Measurements from ENCODE around the gene NCOR1.
"Not testable (repeated sequence)": the region's sequence is repeated elsewhere in the genome, so short reads cannot be mapped to it uniquely, and the experiment has no call there.

The NCOR1 gene

DNA sequence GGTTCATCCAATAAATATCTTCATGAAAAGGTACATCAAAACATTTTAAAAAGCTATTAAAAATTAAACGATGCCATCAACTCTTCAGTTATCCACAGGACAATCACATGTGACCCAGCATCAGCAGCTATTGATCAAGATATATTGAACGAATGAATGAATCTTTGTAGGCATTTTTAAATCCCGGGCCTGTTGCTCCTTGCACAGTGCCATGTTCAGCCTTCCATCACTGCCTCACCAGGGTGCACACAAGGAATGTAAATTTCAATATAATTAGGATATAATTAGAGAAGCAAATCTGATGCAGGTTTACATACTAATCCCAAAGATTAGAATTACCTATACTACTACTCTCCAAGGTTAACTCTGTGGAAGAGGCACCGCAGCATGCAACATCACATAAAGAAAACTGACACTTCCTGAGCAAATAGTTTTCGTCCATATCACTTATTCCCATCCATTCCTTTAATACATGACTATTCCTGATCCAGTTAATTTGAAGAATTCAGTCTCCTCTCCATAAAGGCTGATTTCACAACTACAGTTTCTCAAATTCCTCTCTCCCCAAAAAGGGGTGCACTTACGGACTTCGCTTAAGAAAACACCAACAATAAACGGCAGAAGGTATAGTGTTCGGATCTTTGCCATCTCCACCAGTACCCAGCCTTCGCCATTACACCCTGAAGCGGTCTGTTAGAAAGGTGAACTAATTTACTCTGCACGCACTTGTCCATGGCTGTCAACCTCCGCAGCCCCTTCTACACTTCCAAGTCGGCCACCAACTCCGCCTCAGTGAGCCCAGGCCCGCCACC is 938 bp downstream of the NCOR1 start:
- DNase-seq (ENCODE audit: low spot score), result no peak

DNA sequence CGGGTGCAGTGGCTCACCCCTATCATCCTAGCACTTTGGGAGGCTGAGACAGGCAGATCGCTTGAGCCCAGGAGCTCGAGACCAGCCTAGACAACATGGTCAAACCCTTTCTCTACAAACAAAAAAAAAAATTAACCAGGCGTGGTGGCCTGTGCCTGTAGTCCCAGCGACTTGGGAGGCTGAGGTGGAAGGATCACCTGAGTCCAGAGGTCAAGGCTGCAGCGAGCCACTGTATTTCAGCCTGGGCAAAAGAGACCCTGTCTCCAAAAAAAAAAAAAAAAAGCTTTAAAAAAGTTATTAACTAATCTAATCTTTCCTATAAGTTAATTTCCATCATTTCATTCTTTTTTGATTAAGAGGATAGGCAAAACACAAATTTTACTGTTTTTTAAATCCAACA is 2.5 kb downstream of the NCOR1 start:
- DNase-seq (ENCODE audit: low spot score), result no peak

DNA sequence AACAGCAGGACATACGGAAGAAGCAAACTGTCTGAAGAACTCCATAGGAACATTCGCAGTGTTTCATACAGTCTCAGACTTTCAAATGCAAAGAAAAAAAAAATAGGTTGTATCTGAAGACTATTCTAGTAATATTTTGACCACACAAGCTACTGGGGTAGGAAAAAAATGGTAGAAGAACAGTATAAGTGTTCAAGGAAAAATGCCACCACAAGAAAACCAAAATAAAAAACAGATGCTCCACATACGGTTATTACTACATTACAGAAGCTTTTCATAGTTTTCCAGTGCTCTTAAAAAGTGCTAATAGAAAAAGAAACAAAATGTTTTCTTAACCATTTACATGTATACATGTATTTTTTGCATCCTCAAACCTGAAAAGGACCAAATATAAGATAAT is 3.7 kb downstream of the NCOR1 start:
- no peak for DNase-seq (ENCODE audit: low spot score)

DNA sequence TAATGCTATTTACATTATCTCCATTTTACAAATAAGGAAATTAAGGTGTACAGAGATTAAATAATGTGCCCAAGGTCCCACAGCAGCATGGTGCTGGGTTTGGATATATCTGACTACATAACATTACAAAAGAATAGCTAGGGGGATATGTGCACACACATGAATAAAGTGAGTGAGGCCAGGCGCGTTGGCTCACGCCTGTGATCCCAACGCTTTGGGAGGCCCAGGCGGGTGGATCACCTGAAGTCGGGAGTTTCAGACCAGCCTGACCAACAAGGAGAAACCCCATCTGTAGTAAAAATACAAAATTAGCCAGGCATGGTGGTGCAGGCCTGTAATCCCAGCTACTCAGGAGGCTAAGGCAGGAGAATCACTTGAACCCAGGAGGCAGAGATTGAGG is 10.6 kb downstream of the NCOR1 start:
- DNase-seq (ENCODE audit: low spot score), result not testable (repeated sequence)

DNA sequence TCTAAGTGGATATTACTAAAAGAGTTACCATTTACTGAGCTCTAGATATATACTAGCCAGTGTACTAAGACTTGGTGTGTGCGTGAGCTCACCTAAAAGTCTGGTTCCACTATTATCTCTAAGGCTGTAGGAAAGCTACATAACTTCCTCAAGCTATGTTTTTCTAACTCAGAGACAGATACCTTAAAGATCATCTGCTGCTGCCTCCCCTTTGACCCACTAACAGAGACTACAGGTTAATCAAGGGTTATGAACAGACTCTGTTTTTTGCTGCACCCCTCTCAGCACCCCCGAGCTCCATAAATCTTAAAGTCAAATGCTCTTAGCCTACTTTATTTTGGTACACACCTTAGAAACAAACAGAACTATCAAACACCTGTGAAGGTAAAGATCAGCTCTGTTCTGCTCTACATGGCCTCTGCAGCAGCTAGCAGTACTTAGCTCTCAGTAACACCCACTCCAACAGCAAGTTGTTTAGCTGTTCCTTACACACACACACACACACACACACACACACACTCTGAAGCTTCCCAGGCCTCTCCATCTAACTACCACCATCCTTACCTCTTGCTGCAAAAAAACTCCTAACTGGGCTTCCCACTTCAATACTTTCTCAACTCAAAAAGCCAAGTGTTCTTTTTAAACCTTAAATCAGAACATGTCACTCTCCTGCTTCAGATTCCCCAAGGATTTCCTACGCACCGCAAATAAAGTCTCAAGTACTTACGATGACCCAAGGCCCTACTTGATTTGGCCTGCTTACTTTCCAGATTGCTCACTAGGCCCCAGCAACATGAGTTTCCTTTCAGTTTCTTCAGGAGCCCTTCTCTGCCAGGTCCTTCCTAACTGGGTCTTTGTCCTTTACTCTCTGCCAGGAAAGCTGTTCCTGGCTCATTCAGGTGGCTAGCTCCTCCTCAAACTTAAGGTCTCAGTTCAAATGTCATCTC is 12.5 kb downstream of the NCOR1 start:
- not testable (repeated sequence) for DNase-seq (ENCODE audit: low spot score)

DNA sequence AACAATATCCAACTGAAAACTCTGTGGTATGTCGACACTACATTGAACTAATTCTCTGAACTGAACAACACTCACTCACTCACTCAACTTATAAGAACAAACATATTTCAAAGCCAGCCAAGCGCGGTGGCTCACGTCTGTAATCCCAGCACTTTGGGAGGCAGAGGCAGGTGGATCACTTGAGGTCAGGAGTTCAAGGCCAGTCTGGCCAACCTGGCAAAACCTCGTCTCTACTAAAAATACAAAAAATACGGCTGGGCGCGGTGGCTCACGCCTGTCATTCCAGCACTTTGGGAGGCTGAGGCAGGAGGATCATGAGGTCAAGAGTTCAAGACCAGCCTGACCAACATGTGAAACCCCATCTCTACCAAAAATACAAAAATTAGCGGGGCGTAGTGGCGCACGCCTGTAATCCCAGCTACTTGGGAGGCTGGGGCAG is 13.6 kb downstream of the NCOR1 start:
- DNase-seq (ENCODE audit: low spot score), result not testable (repeated sequence)

DNA sequence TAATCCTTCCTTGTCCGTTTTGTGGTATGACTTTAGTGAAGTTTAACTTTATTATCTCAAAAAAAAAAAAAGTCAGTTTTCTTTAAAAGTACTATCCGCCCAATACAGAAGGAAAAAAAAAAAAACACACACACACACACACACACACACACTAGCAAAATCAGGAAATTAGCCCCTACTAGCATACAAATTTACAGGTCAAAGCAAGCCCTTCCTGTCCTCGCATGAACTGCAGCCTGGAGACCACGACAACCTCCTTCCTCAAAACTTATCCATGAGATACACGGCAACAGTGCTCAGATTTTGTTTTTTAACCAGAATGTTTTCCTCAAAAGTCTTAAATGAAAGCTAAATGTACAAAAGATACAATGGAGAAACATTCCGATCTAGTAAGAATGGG is 16.2 kb downstream of the NCOR1 start:
- no peak for DNase-seq (ENCODE audit: low spot score)

DNA sequence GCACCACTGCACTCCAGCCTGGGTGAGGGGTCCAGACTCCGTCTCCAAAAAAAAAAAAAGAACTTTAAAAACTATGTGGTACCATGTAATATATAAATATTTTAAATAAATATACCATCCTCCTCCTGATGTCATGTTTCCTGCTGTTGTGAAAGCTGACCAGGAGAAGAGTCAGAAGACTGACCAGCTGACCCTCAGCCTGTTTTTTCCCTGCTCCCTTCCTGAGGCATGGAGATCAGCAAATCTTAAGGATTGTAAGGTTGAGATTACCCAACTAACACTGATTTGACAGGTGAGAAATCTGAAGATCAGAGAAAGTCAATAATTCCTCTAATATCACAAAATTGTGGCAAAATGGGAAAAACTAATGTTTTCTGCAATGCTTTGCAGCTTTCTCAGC is 18.1 kb downstream of the NCOR1 start:
- no peak for DNase-seq (ENCODE audit: low spot score)

DNA sequence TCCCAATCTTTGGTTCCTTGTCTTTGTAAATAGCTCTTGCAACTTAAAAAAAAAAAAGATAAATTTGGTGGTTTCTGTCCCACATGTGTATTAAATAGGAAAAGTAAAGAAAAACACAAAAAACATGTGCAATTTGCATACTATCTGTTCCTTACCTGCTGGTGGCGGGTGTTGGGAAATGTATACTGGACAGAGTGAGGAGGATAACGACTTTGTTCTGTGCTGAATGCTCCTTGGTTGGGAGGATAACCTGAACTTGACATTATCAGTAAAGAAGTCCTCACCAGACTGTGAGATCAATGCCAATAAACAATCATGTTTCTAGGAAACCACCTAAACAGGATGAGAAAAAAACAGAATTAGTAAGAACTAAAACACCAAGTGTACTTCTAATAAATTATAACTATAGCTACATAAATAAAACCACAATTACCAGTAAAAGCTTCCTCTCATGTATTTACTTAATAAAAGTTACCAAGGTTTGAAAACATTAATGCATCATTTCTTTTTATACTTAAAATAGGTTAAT is 21.0 kb downstream of the NCOR1 start:
- not testable (repeated sequence) for DNase-seq (ENCODE audit: low spot score)

DNA sequence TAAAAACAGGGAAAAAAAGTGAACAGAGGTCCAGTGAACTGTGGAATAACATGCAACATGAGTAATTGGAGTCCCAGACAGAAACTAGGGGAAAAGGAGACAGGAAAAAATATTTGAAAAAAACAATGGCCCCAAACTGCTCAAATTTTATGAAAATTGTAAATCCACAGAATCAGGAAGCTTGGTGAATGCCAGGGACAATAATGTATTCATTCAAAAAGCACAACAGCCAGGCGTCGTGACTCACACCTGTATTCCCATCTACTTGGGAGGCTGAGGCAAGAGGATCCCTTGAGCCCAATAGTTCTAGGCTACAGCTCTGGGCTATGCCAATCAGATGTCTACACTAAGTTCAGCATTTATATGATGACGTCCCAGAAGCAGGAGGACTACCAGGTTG is 23.7 kb downstream of the NCOR1 start:
- no peak for DNase-seq (ENCODE audit: low spot score)

DNA sequence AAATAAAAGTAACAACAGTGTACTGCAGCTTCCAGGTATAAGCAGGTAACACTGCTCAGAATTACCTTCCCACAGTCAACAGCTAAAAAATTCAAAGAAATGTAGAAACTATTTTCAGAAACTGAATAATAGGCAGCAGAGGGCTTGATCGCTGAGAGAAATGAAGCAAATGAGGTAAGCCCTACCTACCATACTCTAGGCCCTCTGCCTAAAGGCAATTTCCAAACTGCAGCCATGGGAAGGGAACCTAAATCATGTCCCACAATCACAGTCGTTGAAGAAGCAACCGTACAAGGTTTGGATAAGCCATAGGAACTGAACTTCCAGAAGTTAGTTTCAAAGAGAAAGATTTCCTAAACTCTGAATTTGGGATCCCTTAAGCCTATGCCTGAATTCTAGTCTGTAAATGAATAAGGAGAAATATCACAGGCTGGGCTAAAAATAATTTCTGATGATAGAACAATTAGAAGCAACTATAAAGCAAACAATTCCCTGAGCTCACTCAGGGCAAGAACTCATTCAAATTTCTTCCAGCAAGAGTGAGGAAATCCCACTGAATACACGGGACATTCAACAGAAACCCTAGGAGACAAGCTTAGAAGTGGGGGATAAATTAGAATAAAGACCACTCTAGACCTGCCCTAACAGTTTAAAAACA is 24.5 kb downstream of the NCOR1 start:
- DNase-seq (ENCODE audit: low spot score), result no peak

DNA sequence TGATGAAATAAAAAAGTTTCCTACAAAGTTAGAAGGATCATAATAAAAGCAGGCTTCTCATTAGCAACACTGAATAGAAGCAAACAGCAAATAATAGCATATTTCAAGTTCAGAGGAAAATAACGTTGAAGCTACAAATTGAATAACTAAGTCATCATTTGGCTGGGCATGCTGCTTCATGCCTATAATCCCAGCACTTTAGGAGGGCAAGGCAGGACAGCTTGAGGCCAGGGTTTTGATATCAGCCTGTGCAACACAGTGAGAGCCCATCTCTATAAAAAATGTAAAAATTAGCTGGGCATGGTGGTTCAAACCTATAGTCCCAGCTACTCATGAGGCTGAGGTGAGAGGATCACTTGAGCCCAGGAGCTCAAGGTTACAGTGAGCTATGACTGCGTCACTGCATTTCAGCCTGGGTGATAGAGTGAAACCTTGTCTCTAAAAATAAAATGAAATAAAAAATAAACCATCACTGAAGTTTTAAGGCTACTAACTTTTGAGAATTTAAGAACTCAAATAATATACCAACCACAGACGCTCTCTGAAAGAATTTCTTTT is 25.5 kb downstream of the NCOR1 start:
- no peak for DNase-seq (ENCODE audit: low spot score)

DNA sequence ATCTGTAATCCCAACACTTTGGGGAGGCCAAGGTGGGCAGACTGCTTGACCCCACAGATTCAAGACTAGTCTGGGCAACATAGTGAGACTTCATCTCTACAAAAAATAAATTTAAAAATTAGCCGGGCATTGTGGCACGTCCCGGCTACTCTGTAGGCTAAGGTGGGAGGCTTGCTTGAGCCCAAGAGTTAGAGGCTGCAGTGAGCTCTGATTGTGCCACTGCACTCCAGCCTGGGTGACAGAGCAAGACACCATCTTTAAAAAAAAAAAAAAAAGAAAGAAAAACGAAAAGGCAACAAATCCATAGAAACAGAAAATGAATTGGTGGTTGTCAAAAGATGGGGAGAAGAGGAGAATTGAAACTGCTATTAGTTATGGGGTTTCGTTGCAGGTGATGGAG is 27.7 kb downstream of the NCOR1 start:
- no peak for DNase-seq (ENCODE audit: low spot score)

DNA sequence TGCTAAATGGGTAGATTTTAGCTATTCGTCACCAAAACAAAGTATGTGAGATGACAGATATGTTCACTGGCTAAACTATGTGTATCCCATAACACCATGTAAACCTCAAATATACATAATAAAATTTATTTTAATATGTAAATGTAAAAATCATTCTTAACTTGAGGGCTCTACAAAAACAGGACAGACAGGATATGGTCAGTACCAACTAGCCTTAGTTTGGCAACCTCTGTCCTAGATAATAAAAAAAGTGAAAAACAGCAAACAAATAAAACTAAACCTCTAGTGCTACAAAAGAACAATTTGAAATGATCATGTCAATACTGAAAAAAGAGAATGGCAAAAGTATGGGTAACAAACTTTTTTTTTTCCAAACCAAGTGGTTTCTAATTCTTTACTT is 33.8 kb downstream of the NCOR1 start:
- no peak for DNase-seq (ENCODE audit: low spot score)

DNA sequence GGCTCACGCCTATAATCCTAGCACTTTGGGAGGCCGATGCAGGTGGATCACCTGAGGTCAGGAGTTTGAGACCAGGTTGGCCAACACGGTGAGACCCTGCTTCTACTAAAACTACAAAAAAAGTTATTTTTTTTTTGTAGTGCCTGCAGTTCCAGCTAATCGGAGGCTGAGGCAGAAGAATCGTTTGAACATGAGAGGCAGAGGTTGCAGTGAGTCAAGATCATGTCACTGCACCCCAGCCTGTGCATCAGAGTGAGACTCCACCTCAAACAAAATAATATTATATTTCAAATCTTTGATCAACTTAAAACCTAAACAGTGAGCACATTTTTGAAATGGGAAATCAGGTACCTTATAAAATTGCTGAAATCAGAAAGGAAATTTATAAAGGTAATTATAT is 36.5 kb downstream of the NCOR1 start:
- DNase-seq (ENCODE audit: low spot score), result no peak

DNA sequence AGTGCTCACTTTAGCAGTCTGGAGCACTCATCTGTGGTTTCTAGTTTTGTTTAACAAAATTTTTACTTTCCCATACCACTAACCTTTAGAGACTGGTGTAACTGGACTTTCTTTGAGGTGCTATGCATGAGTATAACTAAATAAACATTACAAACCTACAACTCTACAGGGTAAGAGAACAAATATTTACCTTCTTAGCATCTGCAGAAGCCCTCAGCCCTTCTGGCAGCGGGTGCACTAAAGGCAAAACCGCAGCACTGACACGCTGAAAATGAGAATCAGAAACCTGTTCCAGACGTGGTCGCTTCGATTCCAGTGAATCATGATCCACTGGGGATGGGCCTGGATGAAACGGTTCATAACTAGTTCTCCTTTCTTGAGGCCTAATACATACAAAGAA is 43.7 kb downstream of the NCOR1 start:
- no peak for DNase-seq (ENCODE audit: low spot score)

DNA sequence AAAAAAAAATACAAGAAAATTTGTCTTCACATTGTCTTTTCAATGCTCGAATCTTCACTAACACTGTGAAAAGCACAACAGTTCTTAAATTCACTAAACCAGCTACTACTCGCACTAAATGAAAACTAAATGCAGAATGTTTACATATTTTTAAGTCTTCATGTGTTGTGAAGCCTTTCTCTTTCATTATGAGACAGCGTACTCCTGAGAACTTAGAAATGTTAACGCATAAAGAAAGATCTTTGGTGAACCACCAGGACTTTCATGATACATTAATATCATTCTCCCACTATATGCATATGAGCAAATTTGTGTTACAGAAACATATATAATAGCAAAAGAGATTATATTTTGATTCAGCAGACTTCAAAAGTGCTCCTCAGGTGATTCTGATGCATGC is 48.6 kb downstream of the NCOR1 start:
- DNase-seq (ENCODE audit: low spot score), result not testable (repeated sequence)

DNA sequence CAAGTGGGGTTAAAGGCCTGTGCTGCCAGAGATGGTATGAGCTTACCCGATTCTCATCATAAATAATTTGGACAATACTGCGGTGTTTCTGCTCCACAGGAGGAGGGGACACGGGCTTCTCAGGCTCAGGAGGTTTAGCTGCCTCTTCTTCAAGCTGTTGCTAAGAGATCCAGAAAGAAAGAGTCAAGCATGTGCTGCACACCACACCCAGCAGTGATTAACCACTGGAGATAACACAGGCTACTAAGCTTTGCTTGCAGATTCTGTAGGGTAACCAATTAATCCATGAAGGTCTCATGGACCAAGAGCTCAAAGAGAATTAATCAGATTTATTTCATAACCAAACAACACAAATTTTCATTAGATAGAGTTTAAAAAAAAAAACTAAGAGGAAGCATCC is 56.6 kb downstream of the NCOR1 start:
- no peak for DNase-seq (ENCODE audit: low spot score)

DNA sequence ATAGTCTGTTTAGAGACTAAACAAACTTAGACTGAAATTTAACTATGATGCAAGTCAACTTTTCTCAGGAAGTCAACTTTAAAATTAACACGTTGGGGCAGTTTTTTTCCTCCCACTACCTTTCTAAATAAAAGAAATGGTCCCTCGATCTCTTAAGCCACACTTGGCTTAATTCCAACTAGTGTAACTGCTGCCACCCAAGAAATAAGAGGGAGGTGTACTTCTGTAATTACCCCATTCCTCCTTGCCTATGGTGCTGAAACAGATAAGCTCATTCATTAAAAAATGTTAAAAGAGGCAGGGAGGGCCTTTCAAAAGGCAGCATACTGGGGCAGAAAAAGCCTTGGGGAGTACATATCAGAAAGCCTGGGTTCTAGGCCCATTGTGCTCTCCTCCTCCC is 59.8 kb downstream of the NCOR1 start:
- peak; percentile 60 for DNase-seq (ENCODE audit: low spot score)

DNA sequence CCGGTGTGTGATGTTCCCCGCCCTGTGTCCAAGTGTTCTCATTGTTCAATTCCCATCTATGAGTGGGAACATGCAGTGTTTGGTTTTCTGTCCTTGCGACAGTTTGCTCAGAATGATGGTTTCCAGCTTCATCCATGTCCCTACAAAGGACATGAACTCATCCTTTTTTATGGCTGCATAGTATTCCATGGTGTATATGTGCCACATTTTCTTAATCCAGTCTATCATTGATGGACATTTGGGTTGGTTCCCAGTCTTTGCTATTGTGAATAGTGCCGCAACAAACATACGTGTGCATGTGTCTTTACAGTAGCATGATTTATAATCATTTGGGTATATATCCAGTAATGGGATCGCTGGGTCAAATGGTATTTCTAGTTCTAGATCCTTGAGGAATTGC is 63.0 kb downstream of the NCOR1 start:
- DNase-seq (ENCODE audit: low spot score), result not testable (repeated sequence)

DNA sequence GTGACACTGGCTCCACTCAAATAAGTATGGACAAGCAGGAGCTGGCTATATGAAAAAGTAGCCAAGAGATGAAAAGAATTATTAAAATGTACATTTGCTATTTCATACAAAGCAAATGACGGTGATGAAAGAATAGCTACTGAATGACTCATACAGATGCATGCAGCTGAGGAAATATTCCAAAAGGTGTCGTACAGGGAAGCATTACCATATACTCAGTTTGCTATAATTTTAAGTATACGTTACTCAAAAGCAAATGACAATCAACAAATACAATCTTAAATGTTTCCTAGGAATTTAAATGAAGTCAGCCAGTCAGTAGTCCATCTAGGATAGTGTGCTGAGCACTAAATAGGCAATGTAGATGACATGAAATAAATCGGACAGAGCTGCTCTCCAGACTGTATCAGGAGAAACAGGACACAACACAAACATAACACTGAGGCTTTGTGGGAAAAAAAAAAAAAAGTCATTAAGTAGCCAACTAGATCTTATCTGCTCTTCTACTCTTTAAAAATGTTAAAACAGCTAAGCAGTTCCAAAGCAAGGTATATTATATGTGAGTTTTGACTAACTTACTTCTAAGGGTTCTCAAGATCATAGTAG is 65.0 kb downstream of the NCOR1 start:
- no peak for DNase-seq (ENCODE audit: low spot score)

DNA sequence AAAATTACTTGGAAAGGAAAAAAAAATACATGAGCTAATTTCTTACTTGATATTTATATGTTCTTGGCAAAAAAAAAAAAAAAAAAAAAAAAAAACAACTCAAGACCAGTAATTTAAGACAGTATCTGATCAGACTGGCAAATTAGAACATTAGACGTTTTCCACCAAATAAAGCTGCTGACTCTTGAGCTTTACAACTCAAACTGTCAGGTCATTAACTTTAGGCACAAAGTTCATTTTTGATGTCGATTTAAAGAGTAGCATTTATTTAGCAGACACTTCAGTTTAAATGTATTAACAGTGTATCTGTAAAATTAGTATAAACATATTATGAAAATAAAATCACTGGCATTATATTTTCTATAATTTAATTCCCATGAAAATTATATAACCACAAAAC is 66.7 kb downstream of the NCOR1 start:
- no peak for DNase-seq (ENCODE audit: low spot score)

Data from hematopoietic multipotent progenitor cell treated with erythropoietin and hydrocortisone succinate and interleukin-3 and kit ligand, for 15 days (in vitro differentiated cells).